WERI-Rb-1 (cell line): ENCODE results near the gene NCOA3.

ENCODE experiments used
- DNase-seq: peaks from one replicate; pipeline ENCODE4 v3.0.0-alpha.2; 2020
- H3K27ac ChIP-seq: fragments of 250-450 bp; sonication (Bioruptor Pico); 2 replicates; pipeline ENCODE4 v1.5.1; 2020; ENCODE audit warnings: mild to moderate bottlenecking, moderate library complexity
- H3K27me3 ChIP-seq: fragments of 250-450 bp; sonication (Bioruptor Pico); 2 replicates; pipeline ENCODE4 v1.5.1; 2021; ENCODE audit warnings: mild to moderate bottlenecking, low read depth, moderate library complexity; ENCODE audit not compliant: insufficient read depth, severe bottlenecking
- H3K36me3 ChIP-seq: fragments of 250-450 bp; sonication (Bioruptor Pico); 2 replicates; pipeline ENCODE4 v1.5.1; 2020; ENCODE audit warnings: mild to moderate bottlenecking, moderate library complexity
- H3K4me3 ChIP-seq: 2 replicates; pipeline ENCODE4 v1.5.1; 2011; ENCODE audit warnings: low read depth, mild to moderate bottlenecking, control low read depth, low read length
- H3K9me3 ChIP-seq: fragments of 250-450 bp; sonication (Bioruptor Pico); 2 replicates; pipeline ENCODE4 v1.5.1; 2021; ENCODE audit warnings: mild to moderate bottlenecking, moderate library complexity; ENCODE audit not compliant: severe bottlenecking
- TF ChIP-seq, protein P1 (sequence below): IDR thresholded peaks from 2 replicates; pipeline ENCODE4 v1.5.1; 2011; ENCODE audit warnings: low read depth, mild to moderate bottlenecking, control low read depth, inconsistent platforms, low read length

The NCOA3 gene

GRCh38 chr20:47610945-47611250 is 109.2 kb downstream of the NCOA3 start:
- H3K4me3 ChIP-seq: no peak overlapping the region
- TF ChIP-seq, protein P1, sequence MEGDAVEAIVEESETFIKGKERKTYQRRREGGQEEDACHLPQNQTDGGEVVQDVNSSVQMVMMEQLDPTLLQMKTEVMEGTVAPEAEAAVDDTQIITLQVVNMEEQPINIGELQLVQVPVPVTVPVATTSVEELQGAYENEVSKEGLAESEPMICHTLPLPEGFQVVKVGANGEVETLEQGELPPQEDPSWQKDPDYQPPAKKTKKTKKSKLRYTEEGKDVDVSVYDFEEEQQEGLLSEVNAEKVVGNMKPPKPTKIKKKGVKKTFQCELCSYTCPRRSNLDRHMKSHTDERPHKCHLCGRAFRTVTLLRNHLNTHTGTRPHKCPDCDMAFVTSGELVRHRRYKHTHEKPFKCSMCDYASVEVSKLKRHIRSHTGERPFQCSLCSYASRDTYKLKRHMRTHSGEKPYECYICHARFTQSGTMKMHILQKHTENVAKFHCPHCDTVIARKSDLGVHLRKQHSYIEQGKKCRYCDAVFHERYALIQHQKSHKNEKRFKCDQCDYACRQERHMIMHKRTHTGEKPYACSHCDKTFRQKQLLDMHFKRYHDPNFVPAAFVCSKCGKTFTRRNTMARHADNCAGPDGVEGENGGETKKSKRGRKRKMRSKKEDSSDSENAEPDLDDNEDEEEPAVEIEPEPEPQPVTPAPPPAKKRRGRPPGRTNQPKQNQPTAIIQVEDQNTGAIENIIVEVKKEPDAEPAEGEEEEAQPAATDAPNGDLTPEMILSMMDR: no peak
- no peak for DNase-seq
- H3K27me3 ChIP-seq: no peaks in the 10 kb centered on the region
- H3K27ac ChIP-seq: no peak overlapping the region
- no peaks in the 10 kb centered on the region for H3K36me3 ChIP-seq
- no peaks in the 10 kb centered on the region for H3K9me3 ChIP-seq

GRCh38 chr20:47611785-47612184 is 110.1 kb downstream of the NCOA3 start:
- Histone ChIP-seq H3K36me3 (no peaks in the 10 kb centered on the region), H3K4me3 (no peak overlapping the region), H3K9me3 (no peaks in the 10 kb centered on the region), H3K27me3 (no peaks in the 10 kb centered on the region), H3K27ac (no peak overlapping the region)
- TF ChIP-seq, protein P1: no peak
- no peak for DNase-seq

- DNase-seq: no peak
- no peak overlapping the region for H3K27ac ChIP-seq
- TF ChIP-seq, protein P1: no peak
- H3K9me3 ChIP-seq: no peaks in the 10 kb centered on the region
- H3K4me3 ChIP-seq: no peak overlapping the region
- H3K36me3 ChIP-seq: no peaks in the 10 kb centered on the region
- no peaks in the 10 kb centered on the region for H3K27me3 ChIP-seq
Measured at GRCh38 chr20:47612670-47613069, 111.0 kb downstream of the NCOA3 start.

- TF ChIP-seq, protein P1: no peak
- H3K27ac ChIP-seq: no peak overlapping the region
- H3K4me3 ChIP-seq: no peak overlapping the region
- no peaks in the 10 kb centered on the region for H3K36me3 ChIP-seq
- no peaks in the 10 kb centered on the region for H3K9me3 ChIP-seq
- no peaks in the 10 kb centered on the region for H3K27me3 ChIP-seq
- no peak for DNase-seq
Measured at GRCh38 chr20:47614703-47615309, 113.1 kb downstream of the NCOA3 start.

- no peaks in the 10 kb centered on the region for H3K9me3 ChIP-seq
- no peak for DNase-seq
- TF ChIP-seq, protein P1: no peak
- H3K4me3 ChIP-seq: no peak overlapping the region
- H3K27ac ChIP-seq: no peak overlapping the region
- no peaks in the 10 kb centered on the region for H3K36me3 ChIP-seq
- H3K27me3 ChIP-seq: no peaks in the 10 kb centered on the region
Measured at GRCh38 chr20:47618479-47618878, 116.8 kb downstream of the NCOA3 start.
